22Rv1 (cell line): ENCODE results near the gene KRT83.

ENCODE experiments used
- H3K27ac ChIP-seq: fragments of 450-650 bp; 2 replicates; pipeline ENCODE4 v1.5.1; 2017
- CTCF ChIP-seq: fragments of 450-650 bp; IDR thresholded peaks from 2 replicates; pipeline ENCODE4 v1.5.1; 2017; ENCODE audit warnings: mild to moderate bottlenecking
- ZFX ChIP-seq: fragments of 450-650 bp; IDR thresholded peaks from 2 replicates; pipeline ENCODE4 v1.6.1; 2017; ENCODE audit warnings: antibody characterized with exemption, borderline replicate concordance

KRT83 gene

GRCh38 chr12:52358575-52359350 is 37.6 kb upstream of the KRT83 start:
- H3K27ac ChIP-seq = no peak overlapping the region
- TF ChIP-seq CTCF (no peak), ZFX (no peak)

GRCh38 chr12:52356762-52357580 is 35.8 kb upstream of the KRT83 start:
- no peak for TF ChIP-seq ZFX
- no peak for TF ChIP-seq CTCF
- H3K27ac ChIP-seq = no peak overlapping the region

GRCh38 chr12:52356031-52356761 is 35.0 kb upstream of the KRT83 start:
- TF ChIP-seq CTCF (no peak), ZFX (no peak)
- H3K27ac ChIP-seq = no peak overlapping the region

- H3K27ac ChIP-seq = no peak overlapping the region
- TF ChIP-seq ZFX = no peak
- TF ChIP-seq CTCF = no peak
These were observed 34.0 kb upstream of the KRT83 start for GRCh38 chr12:52355176-52355575.

GRCh38 chr12:52354200-52354599 is 33.0 kb upstream of the KRT83 start:
- H3K27ac ChIP-seq = no peak overlapping the region
- no peak for TF ChIP-seq CTCF

- H3K27ac ChIP-seq = no peak overlapping the region
- TF ChIP-seq ZFX = no peak
- TF ChIP-seq CTCF = no peak
These were observed 32.6 kb upstream of the KRT83 start for GRCh38 chr12:52353766-52354165.
